ENCODE results near the gene LMX1A.

The LMX1A gene

DNA sequence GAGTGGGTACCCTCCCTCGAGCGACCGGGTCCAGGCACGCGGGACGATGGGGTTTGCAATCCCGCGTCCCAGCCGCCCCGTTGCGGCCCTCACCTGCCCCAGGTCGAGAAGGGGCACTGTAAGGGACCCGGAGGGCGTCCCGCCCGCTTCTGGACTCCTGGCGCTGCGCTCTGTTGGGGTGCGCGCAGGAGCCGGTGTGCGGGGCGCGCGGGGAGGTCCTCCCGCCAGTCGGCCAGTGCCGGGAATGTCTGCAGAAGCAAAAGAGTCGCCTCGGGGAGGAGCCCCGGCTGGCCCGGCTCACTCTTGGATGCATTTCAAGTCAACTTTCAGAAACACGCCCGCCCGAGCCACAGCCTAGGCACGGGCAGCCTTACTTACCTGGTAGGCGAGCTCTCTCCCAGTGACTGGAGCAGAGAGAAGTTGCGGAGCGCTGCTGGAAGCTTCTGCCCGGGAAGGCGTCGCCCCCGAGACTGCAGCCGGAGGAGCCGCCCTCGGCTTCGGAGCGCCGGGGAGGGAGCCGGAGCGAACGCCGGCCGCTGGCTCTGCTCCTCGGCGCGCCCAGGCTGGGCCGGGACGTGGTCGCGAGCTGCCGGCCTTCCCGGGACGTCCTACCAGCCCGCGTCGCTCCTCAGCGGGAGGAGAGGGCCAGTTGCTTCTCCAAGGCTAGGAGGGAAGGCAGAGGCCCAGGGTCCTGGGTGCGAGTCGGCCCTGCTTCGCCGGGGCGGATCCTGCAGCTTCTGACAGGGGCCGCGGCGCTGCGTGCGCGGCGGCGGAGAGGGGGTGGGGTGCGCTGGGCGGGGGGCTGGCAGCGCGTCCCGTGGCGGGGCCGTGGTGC, at the start of gene LMX1A:
TSS of gene LMX1A (minus strand) at position 739 of the 835 bp plus-strand sequence. CDS start 1,156 bp downstream, outside the sequence.
- H3K4me3 ChIP-seq (ENCODE audit: low read length) = no peak within 1 kb of the TSS
- DNase-seq (ENCODE audit: low read depth) = no peak
- no peak for TF ChIP-seq CTCF (IDR thresholded peaks at IDR 0.05; ENCODE audit: insufficient read depth, low read depth, low read length, missing control alignments)

DNA sequence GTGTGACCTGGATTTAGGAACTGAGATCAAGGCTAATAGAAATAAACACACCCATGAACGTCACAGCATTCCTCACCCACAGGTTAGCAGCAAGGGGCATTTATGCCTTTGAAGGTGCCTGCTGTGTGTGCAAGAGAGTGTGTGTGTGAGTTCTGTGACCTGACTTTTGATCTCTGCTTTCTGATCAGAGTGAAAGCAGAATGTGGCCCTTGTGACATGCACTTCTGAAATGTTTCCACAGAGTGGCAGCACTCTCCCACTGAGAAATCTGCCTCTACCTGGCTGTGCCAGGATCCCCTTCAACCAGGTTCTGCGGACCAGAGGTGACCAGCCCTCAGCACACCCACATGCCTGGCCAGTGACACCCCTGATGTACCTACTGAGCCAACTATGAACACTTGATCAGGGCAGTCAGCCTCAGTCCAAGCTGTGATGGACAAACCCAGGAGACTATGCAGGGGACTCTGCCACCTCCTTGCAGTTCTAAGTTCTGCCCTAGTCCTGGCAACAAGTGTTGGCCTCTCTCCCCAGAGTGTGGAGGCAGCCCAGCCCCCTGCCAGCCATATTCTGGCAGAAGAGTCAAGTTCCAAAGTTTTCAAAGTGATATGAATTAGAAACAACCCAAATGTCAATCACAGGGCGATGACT, 47.4 kb upstream of the LMX1A start:
- DNase-seq (ENCODE audit: low read depth) = peak; percentile 38
- no peak overlapping the region for H3K4me3 ChIP-seq (ENCODE audit: low read length)
- TF ChIP-seq CTCF (IDR thresholded peaks at IDR 0.05; ENCODE audit: insufficient read depth, low read depth, low read length, missing control alignments) = peak; percentile 71

GRCh38 chr1:165402517-165403111, 46.1 kb upstream of the LMX1A start:
- no peak overlapping the region for H3K4me3 ChIP-seq (ENCODE audit: low read length)
- no peak for TF ChIP-seq CTCF (IDR thresholded peaks at IDR 0.05; ENCODE audit: insufficient read depth, low read depth, low read length, missing control alignments)
- no peak for DNase-seq (ENCODE audit: low read depth)

GRCh38 chr1:165397944-165398343, 41.4 kb upstream of the LMX1A start:
- TF ChIP-seq CTCF (IDR thresholded peaks at IDR 0.05; ENCODE audit: insufficient read depth, low read depth, low read length, missing control alignments) = no peak
- H3K4me3 ChIP-seq (ENCODE audit: low read length) = no peak overlapping the region
- peak; percentile 29 for DNase-seq (ENCODE audit: low read depth)

GRCh38 chr1:165395901-165396300, 39.4 kb upstream of the LMX1A start:
- DNase-seq (ENCODE audit: low read depth) = no peak
- no peak for TF ChIP-seq CTCF (IDR thresholded peaks at IDR 0.05; ENCODE audit: insufficient read depth, low read depth, low read length, missing control alignments)
- no peak overlapping the region for H3K4me3 ChIP-seq (ENCODE audit: low read length)

GRCh38 chr1:165395478-165395877, 39.0 kb upstream of the LMX1A start:
- no peak for TF ChIP-seq CTCF (IDR thresholded peaks at IDR 0.05; ENCODE audit: insufficient read depth, low read depth, low read length, missing control alignments)
- no peak overlapping the region for H3K4me3 ChIP-seq (ENCODE audit: low read length)
- peak; percentile 19 for DNase-seq (ENCODE audit: low read depth)
